Peyer's patch (tissue), 4 donors: ENCODE measurements around the gene SCNN1A. TPM values are rescaled to one million over a fixed set of nuclear protein-coding genes. Genes with fewer than 3 reads are reported as not detected.

Experiments
- DNase-seq, 3 donors: peaks; one replicate each; pipeline ENCODE4 v3.0.0-alpha.2; 2017 to 2019
- H3K27ac ChIP-seq, 4 donors: fragments of 200-600 bp; sonication (generic); one replicate each; pipeline ENCODE4 v1.5.1; 2016 to 2019
- H3K27me3 ChIP-seq, 2 donors: fragments of 200-600 bp; sonication (generic); one replicate each; pipeline ENCODE4 v1.5.1; 2019
- H3K36me3 ChIP-seq, 3 donors: fragments of 200-600 bp; sonication (generic); one replicate each; pipeline ENCODE4 v1.5.1; 2016 to 2019
- H3K4me1 ChIP-seq, 4 donors: fragments of 200-600 bp; sonication (generic); one replicate each; pipeline ENCODE4 v1.5.1; 2016 to 2019
- H3K4me3 ChIP-seq, 4 donors: fragments of 200-600 bp; sonication (generic); 1 replicate in 3 of 4; 2 replicates in 1 of 4; pipeline ENCODE4 v1.5.1; 2016 to 2019; ENCODE audit warnings: mild to moderate bottlenecking in 1 of 4
- H3K9me3 ChIP-seq, 4 donors: fragments of 200-600 bp; sonication (generic); one replicate each; pipeline ENCODE4 v1.5.1; 2016 to 2019; ENCODE audit warnings: mild to moderate bottlenecking in 1 of 4
- POLR2A ChIP-seq, 2 donors: fragments of 450-650 bp; IDR thresholded peaks; one replicate each; pipeline ENCODE4 v1.5.1; 2017; ENCODE audit warnings: antibody characterized with exemption in 2 of 2, mild to moderate bottlenecking in 2 of 2, moderate library complexity in 2 of 2
- total RNA-seq, 4 donors: library from RNA; depleted of rRNA; stranded (reverse); fragments of >200 nt; gene quantifications; one replicate each; pipeline ENCODE4 v1.1.0, GENCODE V29; 2016
- TF ChIP-seq, protein P1 (sequence below), 6 experiments: fragments of 450-650 bp in 4 of 6; fragments of 200-600 bp in 2 of 6; sonication (generic) in 1 of 6; IDR thresholded peaks; one replicate each; pipeline ENCODE4 v1.5.1; 2017 to 2019; ENCODE audit warnings: antibody characterized with exemption in 6 of 6, mild to moderate bottlenecking in 3 of 6, moderate library complexity in 1 of 6

The SCNN1A gene
- total RNA-seq, 4 donors from 2014 or later = 93.3 to 275 (median 143) TPM

DNA sequence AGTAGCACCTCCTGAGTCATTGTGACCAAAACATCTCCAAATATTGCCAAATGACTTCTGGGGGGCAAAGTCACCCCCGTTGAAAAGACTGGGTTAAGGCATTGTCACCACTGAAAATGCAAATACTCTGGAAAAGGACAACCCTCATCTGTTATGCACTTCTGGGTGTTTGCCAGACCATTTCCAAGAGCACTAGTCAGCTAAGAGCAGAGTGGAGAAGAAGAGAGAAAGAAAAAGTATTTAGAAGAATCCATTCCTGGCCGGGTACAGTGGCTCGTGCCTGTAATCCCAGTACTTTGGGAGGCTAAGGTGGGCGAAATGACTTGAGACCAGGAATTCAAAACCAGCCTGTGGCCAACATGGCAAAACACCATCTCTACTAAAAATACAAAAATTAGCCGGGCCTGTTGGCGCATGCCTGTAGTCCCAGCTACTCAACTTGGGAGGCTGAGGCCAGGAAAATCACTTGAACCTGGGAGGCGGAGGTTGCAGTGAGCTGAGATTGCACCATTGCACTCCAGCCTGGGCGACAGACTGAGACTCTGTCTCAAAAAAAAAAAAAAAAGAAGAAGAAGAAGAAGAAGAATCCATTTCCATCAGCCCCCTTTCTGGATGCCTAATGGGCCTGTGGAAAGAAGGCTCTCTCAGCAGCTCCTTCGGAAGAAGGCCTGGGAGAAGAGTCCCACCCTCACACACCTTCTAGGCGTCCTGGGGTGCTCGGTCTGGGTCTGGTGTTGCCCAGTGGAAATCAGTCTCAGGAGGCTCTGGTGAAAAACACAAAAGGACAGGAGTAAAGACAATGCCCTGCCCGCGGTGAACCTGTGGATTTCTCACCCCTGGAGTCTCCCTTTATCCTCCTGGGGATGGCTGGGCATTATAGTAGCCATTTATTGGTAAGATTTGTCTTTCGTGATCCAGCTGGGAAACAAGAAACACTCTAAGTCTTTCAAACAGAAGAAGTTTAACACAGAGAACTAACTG, 5.1 kb upstream of the SCNN1A start:
- Histone ChIP-seq H3K9me3 (no peaks in the 10 kb centered on the region), H3K36me3 (no peaks in the 10 kb centered on the region), H3K4me3 (no peak overlapping the region), H3K27ac (peak overlapping the region in 1 of 4 donors; percentile 25), H3K27me3 (no peaks in the 10 kb centered on the region), H3K4me1 (peaks cover 9 to 49% (median 14%) of the 10 kb centered on the region in 4 donors)
- TF ChIP-seq, protein P1, sequence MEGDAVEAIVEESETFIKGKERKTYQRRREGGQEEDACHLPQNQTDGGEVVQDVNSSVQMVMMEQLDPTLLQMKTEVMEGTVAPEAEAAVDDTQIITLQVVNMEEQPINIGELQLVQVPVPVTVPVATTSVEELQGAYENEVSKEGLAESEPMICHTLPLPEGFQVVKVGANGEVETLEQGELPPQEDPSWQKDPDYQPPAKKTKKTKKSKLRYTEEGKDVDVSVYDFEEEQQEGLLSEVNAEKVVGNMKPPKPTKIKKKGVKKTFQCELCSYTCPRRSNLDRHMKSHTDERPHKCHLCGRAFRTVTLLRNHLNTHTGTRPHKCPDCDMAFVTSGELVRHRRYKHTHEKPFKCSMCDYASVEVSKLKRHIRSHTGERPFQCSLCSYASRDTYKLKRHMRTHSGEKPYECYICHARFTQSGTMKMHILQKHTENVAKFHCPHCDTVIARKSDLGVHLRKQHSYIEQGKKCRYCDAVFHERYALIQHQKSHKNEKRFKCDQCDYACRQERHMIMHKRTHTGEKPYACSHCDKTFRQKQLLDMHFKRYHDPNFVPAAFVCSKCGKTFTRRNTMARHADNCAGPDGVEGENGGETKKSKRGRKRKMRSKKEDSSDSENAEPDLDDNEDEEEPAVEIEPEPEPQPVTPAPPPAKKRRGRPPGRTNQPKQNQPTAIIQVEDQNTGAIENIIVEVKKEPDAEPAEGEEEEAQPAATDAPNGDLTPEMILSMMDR (IDR thresholded peaks at IDR 0.05) = no peak
- TF ChIP-seq POLR2A (IDR thresholded peaks at IDR 0.05) = no peak
- no peak for DNase-seq

DNA sequence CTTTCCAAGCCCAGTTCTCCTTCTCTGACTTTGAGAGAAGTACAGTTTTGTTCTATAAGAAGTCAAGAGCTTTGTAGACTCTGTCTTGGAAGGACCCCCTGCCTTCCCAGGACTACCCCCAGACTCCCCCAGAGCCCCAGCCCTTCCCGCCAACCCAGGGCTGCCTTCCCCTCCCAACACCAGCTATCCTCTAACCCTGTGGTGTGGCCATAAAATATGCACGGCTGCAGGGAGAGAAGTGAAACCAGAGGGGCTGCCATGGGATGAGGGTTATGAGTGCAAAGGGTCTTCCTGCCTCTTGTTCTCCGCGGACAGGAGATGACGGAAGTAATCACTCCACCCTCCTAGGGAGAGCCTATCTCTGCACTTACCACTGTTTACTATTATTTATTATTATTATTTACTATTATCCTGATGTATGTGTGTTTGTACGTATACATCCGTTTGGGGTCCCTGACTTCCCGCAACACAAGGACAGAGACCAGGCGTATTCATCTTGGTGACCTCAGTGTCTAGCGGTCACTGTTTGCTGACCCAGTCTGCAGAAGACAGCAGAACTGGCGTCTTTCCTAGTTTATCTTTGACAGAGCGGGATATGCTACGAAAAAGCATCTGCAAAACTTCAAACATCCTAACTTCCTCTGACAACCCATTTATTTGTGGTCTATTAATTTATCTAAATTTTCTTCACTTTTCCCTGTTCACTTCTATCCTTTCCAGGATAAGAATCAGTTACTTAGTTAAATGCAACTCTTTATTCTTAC, 3.5 kb upstream of the SCNN1A start:
- Histone ChIP-seq H3K4me3 (no peak overlapping the region), H3K4me1 (peaks cover 4 to 49% (median 13%) of the 10 kb centered on the region in 4 donors), H3K36me3 (no peaks in the 10 kb centered on the region), H3K27me3 (no peaks in the 10 kb centered on the region), H3K9me3 (no peaks in the 10 kb centered on the region), H3K27ac (peak overlapping the region in 1 of 4 donors; percentile 25)
- DNase-seq = peak in 1 of 3 donors; percentile 42
- no peak for TF ChIP-seq POLR2A (IDR thresholded peaks at IDR 0.05)
- TF ChIP-seq, protein P1 (IDR thresholded peaks at IDR 0.05) = no peak

DNA sequence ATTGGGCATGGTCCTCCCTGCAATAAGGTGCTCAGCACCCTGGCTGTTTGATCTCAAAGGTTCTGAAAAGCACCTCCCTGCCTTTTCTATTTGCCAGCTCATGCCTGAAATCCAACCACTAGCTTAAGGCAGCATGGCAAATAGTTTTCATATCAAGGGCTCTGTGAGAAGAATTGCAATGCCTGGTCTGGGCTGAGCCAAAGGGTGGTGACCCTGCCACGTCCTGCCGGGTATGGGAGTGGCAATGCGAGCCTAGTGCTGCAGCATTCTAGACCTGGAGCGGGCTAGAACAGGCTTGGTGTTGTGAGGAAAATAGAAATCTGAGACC, 2.3 kb upstream of the SCNN1A start:
- Histone ChIP-seq H3K27me3 (no peaks in the 10 kb centered on the region), H3K36me3 (no peaks in the 10 kb centered on the region), H3K4me3 (no peak overlapping the region), H3K27ac (peak overlapping the region in 3 of 4 donors; percentile 4 to 81 (median 78)), H3K9me3 (no peaks in the 10 kb centered on the region), H3K4me1 (peaks cover 0 to 46% (median 8%) of the 10 kb centered on the region in 4 donors)
- DNase-seq = peak in 1 of 3 donors; percentile 69
- TF ChIP-seq POLR2A (IDR thresholded peaks at IDR 0.05) = no peak
- TF ChIP-seq, protein P1 (IDR thresholded peaks at IDR 0.05) = no peak

DNA sequence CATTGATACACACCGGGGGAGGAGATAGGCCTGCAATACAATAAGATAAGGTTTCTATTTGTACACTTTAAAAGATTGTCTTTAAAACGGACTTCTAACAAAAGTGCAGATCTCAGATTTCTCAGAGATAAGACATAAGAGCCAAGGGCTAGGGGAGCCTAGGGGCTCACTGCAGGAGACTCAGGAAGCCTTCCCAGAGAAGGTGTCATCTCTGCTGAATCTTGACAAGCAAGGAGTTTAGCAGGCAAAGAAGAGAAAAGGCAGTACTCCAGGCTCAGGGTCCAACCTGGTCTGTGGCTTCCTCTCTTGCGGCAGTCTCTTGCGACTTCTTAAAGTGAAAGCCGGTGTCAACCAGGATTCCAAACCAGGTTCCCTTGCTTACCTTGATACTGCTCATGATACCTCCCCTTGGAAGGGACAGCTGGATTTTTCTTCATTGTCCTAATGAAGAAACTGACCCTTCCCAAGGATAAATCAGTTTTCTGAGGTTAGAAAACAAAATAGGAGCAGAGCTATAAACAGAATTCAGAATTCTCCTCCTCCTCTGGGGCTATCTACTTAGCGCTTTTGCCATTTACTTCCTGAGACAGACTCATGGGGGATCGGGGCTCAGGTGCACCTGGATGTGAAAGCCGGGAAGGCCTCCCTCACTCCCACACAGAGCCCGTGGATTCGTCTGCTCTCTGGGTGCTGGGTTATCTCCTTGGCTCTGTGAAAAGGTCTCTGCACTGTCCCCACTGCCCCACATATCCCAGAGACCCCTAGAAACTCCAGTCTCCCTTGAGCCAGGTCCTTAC, 1.7 kb upstream of the SCNN1A start:
- Histone ChIP-seq H3K27me3 (no peaks in the 10 kb centered on the region), H3K4me3 (peak overlapping the region in 1 of 4 donors; percentile 40), H3K36me3 (no peaks in the 10 kb centered on the region), H3K27ac (peak overlapping the region; percentile 4 to 81 (median 49)), H3K9me3 (no peaks in the 10 kb centered on the region), H3K4me1 (peaks cover 0 to 52% (median 8%) of the 10 kb centered on the region in 4 donors)
- DNase-seq = peak in 2 of 3 donors; percentile 53 to 55
- TF ChIP-seq POLR2A (IDR thresholded peaks at IDR 0.05) = peak in 1 of 2 donors; percentile 9
- TF ChIP-seq, protein P1 (IDR thresholded peaks at IDR 0.05) = peak in 2 of 6 experiments; percentile 1
